ENCODE measurements around the gene TIAM1.

GRCh38 chr21:31182231-31183140 lies 161.6 kb downstream of the TIAM1 start:
- TF ChIP-seq NR3C1 (CRISPR knock-in tag; conservative IDR thresholded peaks at IDR 0.05; ENCODE audit: low read depth) (no peak), TP53 (CRISPR knock-in tag; IDR thresholded peaks at IDR 0.05) (no peak)
- TF ChIP-seq, protein P1, sequence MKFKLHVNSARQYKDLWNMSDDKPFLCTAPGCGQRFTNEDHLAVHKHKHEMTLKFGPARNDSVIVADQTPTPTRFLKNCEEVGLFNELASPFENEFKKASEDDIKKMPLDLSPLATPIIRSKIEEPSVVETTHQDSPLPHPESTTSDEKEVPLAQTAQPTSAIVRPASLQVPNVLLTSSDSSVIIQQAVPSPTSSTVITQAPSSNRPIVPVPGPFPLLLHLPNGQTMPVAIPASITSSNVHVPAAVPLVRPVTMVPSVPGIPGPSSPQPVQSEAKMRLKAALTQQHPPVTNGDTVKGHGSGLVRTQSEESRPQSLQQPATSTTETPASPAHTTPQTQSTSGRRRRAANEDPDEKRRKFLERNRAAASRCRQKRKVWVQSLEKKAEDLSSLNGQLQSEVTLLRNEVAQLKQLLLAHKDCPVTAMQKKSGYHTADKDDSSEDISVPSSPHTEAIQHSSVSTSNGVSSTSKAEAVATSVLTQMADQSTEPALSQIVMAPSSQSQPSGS (CRISPR knock-in tag; IDR thresholded peaks at IDR 0.05; ENCODE audit: borderline replicate concordance, low read depth) = no peak

Data from WTC11 (cell line).